GM18502 (cell line): ENCODE measurements around the gene KIAA0753.
"Not testable (repeated sequence)": the region's sequence is repeated elsewhere in the genome, so short reads cannot be mapped to it uniquely, and the experiment has no call there.

Experiments
- ATAC-seq: cut with Tn5 transposase; IDR thresholded peaks from one replicate; pipeline ENCODE4 v1.9.1; 2021; ENCODE audit warnings: mild to moderate bottlenecking; ENCODE audit not compliant: unreplicated experiment, poor library complexity

Gene KIAA0753

GRCh38 chr17:6603744-6604325 is 36.7 kb downstream of the KIAA0753 start:
- no peak for ATAC-seq

- ATAC-seq = no peak
Measured at GRCh38 chr17:6602141-6602540, 38.4 kb downstream of the KIAA0753 start.

GRCh38 chr17:6599364-6599763 is 41.1 kb downstream of the KIAA0753 start:
- no peak for ATAC-seq

GRCh38 chr17:6597727-6598126 is 42.8 kb downstream of the KIAA0753 start:
- ATAC-seq = no peak

GRCh38 chr17:6596941-6597340 is 43.6 kb downstream of the KIAA0753 start:
- no peak for ATAC-seq

- no peak for ATAC-seq
Measured at GRCh38 chr17:6596511-6596910, 44.0 kb downstream of the KIAA0753 start.

GRCh38 chr17:6596081-6596480 is 44.4 kb downstream of the KIAA0753 start:
- ATAC-seq = no peak

- ATAC-seq = not testable (repeated sequence)
Measured at GRCh38 chr17:6593371-6593770, 47.1 kb downstream of the KIAA0753 start.

- no peak for ATAC-seq
Measured at GRCh38 chr17:6592173-6592572, 48.3 kb downstream of the KIAA0753 start.

- no peak for ATAC-seq
Measured at GRCh38 chr17:6591599-6592158, 48.8 kb downstream of the KIAA0753 start.

GRCh38 chr17:6589266-6589946 is 51.1 kb downstream of the KIAA0753 start:
- no peak for ATAC-seq

GRCh38 chr17:6588165-6588564 is 52.3 kb downstream of the KIAA0753 start:
- no peak for ATAC-seq

- no peak for ATAC-seq
Measured at GRCh38 chr17:6587310-6587709, 53.2 kb downstream of the KIAA0753 start.

GRCh38 chr17:6583411-6583810 is 57.1 kb downstream of the KIAA0753 start:
- ATAC-seq = no peak

- ATAC-seq = no peak
Measured at GRCh38 chr17:6580625-6581024, 59.9 kb downstream of the KIAA0753 start.

GRCh38 chr17:6578491-6578890 is 62.0 kb downstream of the KIAA0753 start:
- ATAC-seq = no peak

- no peak for ATAC-seq
Measured at GRCh38 chr17:6577686-6578263, 62.7 kb downstream of the KIAA0753 start.

GRCh38 chr17:6576038-6576785 is 64.3 kb downstream of the KIAA0753 start:
- ATAC-seq = no peak

GRCh38 chr17:6575596-6575988 is 64.9 kb downstream of the KIAA0753 start:
- ATAC-seq = no peak

GRCh38 chr17:6574687-6575595 is 65.6 kb downstream of the KIAA0753 start:
- no peak for ATAC-seq
